HG03460 (cell line): ENCODE data around the gene HSPA4L.

Experiments
- ATAC-seq: cut with Tn5 transposase; IDR thresholded peaks from one replicate; pipeline ENCODE4 v1.9.1; 2021; ENCODE audit not compliant: unreplicated experiment

The HSPA4L gene

DNA sequence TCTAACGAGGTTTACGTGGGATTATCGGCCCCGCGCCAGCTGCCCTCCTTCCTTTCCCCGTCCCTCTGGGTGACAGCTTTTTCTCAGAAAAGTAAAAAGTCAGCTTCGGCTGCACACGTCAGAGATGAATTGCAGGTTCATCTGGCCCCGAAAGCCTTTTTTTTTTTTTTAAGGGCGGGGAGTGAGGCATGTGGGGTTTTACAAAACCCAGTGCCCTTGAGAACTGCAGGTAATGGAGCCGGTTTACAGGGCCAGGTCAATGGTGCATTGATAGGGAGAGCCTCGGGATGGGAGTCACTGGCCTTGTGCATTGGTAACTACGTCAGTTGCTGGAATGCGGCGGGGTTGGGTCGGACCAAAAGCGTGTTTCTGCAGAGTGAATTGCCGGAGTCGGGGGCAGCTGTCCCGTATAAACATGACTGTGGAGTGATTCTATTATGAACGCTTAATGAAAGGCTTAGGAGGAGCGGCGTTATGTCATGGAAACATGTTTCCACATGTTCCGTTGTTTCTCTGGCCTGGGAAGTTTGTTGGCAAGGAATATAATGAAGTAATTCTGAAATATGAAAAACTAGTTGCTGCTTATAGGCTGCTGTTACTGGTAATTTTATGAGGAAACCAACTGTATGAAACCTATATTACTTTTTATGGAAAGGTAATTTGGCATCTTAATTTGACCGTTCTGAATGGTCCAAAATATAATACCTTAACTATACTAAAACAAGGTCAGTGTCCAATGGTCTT, 1.1 kb downstream of the HSPA4L start:
- ATAC-seq: peak; percentile 18

DNA sequence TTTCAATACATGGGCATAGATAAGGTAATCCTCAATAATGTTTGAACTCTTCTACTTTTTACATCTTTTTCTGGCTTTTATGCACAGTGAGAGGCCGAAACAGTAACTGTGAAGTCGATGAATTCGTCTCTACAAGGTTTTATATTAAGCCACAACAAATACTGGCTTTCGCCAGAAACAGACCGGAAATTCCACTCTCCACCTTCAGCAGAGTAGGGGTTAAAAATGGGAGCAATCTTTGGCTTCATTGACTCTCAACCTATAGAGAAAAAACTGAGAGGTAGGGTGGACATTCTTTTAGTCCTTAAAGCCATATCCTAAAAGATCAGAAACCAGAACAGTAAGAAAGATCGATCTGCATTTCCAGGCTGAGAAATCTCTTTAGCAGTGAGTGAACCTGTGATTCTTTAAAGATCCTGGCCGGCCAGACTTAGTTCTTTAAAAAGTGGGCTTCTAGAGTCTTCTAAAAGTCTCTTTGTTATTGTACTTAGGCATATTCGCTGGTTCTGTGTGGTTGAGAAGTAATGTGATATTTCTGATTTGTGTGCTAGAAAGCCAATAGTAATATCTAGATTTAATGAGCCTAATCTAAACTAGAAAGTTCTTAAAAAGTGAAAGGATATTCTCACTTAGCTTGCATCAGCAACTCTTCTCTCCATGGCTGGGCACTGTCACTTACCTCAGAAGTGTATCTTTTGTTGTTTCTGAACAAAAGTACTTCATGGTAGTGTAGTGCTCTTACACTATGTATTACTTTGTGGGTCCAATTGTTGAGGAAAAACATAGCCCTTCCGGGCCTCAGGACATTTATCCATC, 2.0 kb downstream of the HSPA4L start:
- ATAC-seq: no peak

DNA sequence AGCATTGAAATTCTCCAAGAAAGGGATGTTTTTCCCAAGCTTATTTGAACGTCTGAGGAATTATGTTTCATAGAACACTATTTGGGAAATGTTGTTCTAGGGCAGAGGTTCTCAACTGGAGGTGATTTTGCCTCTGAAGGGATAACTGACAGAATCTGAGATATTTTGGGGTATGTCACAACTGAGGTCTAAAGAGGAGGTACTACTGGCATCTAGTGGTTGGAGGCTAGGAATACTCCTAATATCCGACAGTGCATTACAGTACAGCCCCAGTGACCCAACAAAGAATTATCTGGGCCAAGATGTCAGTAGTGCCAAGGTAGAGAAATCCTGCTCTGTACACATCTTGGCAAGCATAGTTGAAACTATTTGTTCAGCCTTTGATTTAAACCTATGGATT, 6.4 kb downstream of the HSPA4L start:
- ATAC-seq: no peak

DNA sequence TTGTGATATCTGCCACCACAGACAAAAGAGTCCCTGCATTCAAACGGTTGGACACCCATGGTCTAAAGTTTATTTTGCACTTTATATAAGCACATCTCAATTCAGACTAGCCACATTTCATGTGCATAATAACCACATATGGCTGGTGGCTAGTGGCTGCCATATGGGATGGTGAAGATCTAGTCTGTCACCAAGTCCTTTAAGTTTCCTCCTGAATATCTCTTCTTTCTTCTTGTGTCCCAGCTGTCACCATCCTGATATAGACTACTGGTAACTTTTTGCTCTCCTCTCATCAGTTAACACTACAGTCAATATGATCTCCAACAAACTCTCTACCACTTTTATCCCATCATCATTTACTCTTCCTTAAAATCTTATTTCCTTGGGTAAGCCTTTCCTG, 9.3 kb downstream of the HSPA4L start:
- no peak for ATAC-seq

DNA sequence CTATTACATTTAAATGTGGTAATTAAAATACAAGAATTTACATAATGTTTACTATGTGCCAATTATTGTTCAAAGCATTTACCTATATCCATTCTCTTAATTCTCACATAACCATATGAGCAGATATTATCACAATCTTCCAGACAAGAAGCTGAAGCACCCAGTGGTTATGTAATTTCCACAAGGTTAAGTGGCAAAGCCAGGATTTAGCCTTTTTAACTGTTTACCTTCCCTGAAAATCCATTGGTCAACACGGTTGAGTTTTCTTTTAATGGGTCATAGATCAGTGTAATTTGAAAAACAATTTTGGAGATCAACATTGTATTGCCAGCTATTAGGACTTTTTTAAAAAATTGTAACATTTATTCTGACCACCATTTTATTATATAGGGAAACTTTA, 11.4 kb downstream of the HSPA4L start:
- no peak for ATAC-seq

DNA sequence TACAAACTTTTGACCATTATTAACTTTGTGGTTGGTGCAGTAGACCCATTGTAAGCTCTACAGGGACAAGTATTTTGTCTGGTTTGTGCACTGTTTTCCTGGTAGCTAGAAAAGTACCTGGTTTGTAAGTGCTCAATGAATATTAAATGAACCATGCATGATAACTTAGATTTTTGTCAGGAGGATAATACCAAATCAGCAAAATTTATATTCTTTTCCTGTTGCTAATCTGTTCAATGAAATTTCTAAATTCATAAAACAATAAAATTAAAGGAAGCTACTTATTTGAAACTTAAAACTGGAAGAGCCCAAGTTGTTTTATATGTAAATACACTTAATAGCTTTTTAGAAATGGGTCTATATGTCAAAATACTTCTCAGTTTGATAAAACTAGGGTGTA, 17.6 kb downstream of the HSPA4L start:
- ATAC-seq: no peak

DNA sequence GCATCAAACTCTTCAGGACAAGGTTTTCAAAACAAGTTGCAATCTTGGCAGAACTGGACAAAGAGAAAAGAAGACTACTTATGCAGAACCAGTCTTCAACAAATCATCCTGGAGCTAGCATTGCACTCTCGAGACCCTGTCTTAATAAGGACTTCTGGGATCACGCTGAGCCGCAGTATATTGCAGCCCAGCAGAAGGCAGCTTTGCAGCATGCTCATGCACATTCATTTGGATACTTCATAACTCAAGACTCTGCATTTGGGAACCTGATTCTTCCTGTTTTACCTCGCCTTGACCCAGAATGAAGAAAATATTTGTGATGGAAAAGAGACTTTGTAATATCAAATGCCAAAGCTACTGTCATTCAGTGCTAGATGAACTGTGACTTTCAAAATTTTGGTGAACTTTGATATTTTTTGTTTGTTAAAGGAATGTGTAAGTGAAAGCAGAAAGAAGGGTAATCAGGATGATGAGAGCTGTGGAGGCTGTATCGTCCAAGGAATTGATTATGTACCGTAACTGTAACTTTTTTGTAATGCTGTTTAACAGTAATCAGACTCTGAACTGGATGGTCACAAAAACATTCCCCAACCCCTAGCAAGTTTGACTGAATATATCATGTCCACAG, 27.2 kb downstream of the HSPA4L start:
- ATAC-seq: no peak

DNA sequence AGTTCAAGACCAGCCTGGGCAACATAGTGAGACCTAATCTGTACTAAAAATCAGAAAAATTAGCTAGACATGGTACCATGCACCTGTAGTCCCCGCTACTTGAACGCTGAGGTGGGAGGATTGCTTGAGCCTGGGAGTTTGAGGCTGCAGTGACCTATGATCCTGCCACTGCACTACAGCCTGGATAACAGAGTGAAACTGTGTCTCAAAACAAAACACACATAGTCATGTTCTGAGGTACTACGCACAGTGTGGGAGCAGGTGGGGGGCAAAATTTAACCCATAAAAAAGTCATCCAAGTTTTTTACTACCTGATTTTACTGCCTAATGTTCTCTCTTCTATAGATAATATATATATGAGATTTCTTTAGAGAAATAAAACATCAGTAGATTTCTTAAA, 28.4 kb downstream of the HSPA4L start:
- no peak for ATAC-seq

DNA sequence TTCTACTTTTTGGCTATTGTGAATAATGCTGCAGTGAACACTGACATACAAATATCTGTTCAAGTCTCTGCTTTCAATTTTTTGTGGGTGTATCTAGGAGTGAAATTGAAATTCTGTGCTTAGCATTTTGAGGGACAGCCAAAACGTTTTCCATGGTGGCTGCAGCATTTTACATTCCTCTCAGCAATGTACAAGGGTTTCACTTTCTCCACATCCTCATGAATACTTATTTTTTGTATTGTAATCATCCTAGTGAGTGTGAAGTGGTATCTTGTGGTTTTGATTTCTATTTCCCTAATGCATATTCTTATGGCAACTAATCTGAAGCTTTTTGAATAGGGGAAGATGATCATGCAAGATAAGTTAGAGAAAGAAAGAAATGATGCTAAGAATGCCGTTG, 40.3 kb downstream of the HSPA4L start:
- no peak for ATAC-seq

DNA sequence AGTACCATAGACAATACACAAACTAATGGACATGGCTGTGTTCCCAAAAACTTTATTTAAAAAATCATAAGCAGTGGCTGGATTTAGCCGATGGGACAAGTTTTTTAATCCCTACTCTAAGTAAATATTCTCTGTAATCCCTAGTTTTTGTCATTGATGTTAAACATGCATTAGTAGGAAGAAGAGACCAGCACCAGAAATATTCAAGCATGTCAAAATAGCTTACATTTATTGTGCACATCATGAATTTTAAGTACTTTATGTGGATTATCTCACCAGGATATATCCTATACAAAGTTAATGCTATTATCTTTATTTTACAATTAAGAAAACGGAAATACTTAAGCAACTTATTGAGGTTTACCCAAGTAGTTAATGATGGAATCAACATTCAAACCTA, 46.0 kb downstream of the HSPA4L start:
- ATAC-seq: no peak

DNA sequence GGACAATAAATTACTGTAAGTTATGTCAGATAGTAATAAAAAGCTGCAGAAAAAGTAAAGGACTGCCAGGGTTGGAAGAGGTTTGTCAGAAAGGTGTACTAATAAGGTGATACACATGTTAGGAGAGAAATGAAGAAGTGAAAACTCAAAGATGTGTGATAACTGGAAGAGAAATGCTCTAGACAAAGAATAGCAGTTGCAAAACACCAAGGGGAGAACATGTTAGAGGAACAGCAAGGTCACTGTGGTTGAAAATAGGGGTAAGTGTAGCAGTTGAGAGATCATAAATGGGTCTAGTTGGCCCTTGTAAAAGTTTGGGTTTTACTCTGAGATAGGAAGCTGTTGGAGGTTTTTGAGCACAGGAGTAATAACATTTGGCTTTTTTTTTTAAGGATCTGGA, 46.9 kb downstream of the HSPA4L start:
- peak; percentile 81 for ATAC-seq

DNA sequence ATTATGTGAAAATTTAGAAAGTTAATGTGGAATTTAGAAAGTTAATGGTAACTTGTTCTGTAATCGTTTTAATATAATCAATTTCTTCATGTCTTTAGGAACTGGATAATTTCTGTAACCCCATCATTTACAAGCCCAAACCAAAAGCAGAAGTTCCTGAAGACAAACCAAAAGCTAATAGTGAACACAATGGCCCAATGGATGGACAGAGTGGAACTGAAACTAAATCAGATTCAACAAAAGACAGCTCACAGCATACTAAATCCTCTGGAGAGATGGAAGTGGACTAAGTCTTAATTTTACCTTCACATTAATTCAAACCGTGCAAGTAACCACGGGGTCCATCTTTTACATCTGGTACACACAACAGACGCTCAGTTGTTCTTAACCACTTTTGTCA, 50.5 kb downstream of the HSPA4L start:
- peak; percentile 72 for ATAC-seq

DNA sequence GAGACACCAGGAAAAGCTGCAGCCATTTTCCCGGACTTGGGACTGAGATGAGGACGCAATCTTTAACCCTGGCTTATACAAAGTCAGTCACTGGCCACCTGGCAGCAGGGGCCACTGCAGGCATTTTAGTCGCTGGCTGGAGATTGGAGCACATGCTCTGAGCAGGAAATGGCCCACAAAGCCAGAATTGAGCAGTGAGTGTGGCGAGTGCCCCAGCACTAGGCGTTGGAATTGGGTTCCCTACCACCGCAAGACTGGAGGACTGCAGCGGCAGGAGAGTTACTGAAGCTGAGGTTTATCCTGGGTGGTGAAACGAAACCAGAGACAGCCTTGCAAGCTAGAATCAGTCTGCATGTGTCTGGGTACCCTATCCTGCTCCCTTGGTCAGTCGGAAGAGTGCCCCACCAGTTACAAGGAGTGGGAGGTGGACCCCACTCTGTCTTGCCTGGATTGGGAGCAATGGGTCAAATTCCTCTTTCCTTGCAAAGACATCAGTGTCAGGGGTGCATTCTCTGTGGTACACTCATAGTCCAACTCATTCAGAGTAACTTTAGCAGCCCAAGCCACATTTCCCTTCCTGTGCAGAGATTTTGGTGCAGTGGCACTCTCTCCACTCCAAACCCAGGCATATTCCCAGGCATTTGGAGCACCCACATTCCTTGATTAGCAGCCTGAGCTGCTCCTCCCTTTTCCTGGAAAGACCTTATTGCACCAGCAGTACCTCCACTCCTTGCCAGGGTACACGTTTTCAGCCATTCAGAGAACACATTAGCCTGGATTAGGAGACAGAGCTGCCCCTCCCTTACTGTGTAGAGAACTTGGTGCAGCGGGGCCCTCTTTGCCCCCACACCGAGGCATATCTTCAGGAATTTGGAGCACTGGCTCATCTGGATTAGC, 61.8 kb downstream of the HSPA4L start:
- no peak for ATAC-seq

DNA sequence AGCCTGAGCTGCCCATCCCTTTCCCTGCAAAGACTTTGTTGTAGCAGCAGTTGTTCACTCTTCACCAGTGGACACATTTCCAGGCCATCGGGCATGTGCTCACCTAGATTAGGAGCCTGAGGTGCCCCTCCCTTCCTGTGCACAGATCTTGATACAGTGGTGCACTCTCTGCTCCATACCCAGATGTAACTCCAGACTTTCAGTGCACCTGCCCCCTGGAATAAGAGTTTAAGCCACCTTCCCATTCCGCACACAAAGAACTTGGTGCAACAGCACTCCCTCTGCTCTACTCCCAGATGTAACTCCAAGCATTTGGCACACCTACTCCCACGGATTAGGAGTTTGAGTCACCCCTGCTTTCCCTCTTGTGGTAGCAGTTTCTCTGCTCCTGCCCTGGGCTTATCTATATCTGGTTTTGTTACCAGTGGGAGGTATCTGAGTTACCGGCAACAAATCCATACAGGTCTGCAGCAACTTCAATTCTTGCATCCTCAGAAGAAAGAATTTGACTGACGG, 62.5 kb downstream of the HSPA4L start:
- no peak for ATAC-seq

DNA sequence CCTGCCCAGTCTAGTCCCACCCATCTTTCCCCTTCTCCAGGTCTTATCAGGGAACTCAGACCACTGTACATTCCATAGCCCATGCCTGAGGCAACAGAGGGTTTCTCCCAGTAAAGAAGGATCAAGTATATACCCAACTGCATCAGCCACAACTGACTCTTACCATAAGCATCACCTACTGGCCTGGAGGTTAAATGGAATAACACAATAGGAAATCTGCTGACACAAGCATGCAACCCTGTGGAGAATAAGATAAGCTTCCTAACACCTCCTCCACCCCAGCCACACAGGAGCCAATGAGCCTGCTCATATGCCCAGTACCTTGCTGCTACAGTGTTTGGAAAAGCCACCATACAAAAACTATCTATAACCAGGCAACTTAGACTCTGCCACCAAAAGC, 63.9 kb downstream of the HSPA4L start:
- ATAC-seq: no peak

DNA sequence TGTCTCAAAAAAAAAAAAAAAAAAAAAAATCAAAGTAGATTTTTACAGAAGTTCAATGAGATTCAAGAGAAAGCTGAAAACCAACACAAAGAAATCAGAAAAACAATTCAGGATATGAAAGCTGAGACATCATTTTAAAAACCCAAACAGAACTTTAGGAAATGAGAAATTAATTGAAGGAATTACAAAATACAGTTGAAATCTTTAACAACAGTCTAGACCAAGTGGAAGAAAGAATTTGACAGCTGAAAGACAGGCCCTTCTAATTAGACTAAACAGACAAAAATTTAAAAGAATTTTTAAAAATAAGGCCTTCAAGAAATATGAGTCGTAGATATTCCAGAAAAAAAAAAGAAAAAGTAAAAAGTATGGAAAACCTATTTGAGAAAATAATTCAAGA, 64.6 kb downstream of the HSPA4L start:
- no peak for ATAC-seq

DNA sequence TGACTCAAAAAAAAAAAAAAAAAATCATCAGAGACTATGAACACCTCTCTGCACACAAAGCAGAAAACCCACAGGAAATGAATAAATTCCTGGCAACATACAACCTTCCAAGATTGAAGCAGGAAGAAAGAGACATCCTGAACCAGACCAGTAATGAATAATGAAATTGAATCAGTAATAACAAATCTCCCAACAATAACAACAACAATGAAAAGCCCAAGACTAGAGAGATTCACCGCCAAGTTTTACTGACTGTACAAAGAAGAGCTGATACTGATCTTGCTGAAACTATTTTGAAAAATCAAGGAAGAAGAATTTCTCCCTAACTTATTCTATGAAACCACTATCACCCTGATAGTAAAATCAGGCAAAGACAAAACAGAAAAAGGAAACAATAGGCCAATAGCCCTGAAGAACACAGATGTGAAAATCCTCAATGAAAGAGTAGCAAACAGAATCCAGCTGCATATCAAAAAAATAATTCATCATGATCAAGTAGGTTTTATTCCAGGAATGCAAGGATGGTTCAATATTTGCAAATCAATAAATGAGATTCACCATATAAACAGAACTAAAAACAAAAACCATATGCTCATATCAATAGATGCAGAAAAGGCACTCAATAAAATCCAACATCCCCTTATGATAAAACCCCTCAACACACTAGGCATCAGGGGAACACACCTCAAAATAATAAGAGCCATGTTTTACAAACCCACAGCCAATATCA, 67.5 kb downstream of the HSPA4L start:
- no peak for ATAC-seq

DNA sequence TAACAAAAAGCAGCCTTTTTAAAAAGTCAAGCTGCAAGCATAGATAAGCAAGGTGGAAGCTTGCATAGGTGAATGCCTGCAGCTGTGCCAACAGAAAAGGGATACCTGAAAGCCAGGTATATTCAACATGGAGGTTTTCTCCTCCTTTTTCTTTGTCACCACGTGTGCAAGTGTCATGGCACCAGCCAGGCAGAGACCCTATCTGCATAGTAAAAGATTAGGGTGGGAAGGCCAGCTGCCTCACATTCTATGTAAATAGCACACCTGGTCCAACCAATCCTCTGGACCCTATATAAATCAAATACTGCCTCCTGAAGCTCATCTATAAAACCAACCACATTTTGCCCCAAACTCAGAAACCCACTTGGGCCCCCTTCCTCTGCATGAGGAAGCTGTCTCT, 70.5 kb downstream of the HSPA4L start:
- ATAC-seq: no peak

DNA sequence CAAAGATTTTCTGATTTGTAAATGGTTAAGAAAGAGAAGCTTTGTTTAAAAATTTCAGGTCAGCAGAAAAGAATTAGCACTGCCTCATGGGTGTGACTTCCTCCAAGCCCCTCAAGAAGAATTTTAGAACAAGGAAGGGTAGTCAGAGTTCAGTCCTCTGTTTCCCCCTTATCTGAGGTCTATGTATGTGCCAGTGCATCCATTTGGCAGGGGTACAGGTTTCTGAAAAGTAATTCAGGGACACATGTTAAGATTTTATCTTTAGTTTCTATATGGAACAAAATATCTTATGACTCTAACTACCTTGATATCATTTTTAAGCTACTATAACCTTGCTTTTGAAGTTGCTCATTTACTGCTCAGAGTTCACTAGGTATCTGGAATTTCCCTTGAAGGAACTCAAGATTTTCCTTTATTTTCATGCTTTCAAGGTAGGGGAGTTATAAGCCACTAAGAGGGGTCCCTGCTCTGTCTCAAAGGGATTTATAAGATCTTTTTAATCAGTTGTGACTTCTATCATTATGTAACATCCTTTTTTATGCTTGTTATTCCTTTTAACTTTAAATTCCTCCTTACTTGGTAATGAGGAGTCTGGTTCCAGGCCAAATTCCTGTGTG, 74.2 kb downstream of the HSPA4L start:
- no peak for ATAC-seq
